Activated T-cell treated with anti-CD3 and anti-CD28 coated beads, Interleukin-2, amount 50 U/mL, for 4 hours (primary cell): ENCODE data around the gene DIS3. TPM values are rescaled to one million over a fixed set of nuclear protein-coding genes. Genes with fewer than 3 reads are reported as not detected.
A peak's percentile ranks its signal among the peaks of the same experiment; 100 is the strongest.
"Not testable (repeated sequence)": the region's sequence is repeated elsewhere in the genome, so short reads cannot be mapped to it uniquely, and the experiment has no call there.

ENCODE experiments used
- ATAC-seq, 2 donors: fragments of 200-7000 bp; cut with Tn5 transposase; one replicate each; pipeline ENCODE4 v1.10.0; 2021
- DNase-seq: peaks from one replicate; pipeline ENCODE4 v3.0.0-alpha.2; 2020
- H3K27me3 Mint-ChIP-seq: one replicate; pipeline ENCODE4 v1.8.0; 2021; ENCODE audit warnings: low read depth, mixed read lengths
- H3K36me3 Mint-ChIP-seq: one replicate; pipeline ENCODE4 v1.8.0; 2022; ENCODE audit warnings: mixed read lengths; ENCODE audit not compliant: insufficient read depth
- H3K4me1 Mint-ChIP-seq: one replicate; pipeline ENCODE4 v1.8.0; 2021; ENCODE audit warnings: low read depth, mixed read lengths
- H3K4me3 Mint-ChIP-seq: one replicate; pipeline ENCODE4 v1.8.0; 2021; ENCODE audit warnings: mild to moderate bottlenecking, moderate library complexity, mixed read lengths
- H3K9me3 Mint-ChIP-seq: one replicate; pipeline ENCODE4 v1.8.0; 2021; ENCODE audit warnings: mixed read lengths
- total RNA-seq, 3 donors: library from RNA; stranded (reverse); gene quantifications; one replicate each; pipeline ENCODE4 v1.2.1, GENCODE V29; 2021

The DIS3 gene, protein sequence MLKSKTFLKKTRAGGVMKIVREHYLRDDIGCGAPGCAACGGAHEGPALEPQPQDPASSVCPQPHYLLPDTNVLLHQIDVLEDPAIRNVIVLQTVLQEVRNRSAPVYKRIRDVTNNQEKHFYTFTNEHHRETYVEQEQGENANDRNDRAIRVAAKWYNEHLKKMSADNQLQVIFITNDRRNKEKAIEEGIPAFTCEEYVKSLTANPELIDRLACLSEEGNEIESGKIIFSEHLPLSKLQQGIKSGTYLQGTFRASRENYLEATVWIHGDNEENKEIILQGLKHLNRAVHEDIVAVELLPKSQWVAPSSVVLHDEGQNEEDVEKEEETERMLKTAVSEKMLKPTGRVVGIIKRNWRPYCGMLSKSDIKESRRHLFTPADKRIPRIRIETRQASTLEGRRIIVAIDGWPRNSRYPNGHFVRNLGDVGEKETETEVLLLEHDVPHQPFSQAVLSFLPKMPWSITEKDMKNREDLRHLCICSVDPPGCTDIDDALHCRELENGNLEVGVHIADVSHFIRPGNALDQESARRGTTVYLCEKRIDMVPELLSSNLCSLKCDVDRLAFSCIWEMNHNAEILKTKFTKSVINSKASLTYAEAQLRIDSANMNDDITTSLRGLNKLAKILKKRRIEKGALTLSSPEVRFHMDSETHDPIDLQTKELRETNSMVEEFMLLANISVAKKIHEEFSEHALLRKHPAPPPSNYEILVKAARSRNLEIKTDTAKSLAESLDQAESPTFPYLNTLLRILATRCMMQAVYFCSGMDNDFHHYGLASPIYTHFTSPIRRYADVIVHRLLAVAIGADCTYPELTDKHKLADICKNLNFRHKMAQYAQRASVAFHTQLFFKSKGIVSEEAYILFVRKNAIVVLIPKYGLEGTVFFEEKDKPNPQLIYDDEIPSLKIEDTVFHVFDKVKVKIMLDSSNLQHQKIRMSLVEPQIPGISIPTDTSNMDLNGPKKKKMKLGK
- 10 to 100 TPM; 86.1 to 88.6 (median 87.9) TPM for total RNA-seq

DNA sequence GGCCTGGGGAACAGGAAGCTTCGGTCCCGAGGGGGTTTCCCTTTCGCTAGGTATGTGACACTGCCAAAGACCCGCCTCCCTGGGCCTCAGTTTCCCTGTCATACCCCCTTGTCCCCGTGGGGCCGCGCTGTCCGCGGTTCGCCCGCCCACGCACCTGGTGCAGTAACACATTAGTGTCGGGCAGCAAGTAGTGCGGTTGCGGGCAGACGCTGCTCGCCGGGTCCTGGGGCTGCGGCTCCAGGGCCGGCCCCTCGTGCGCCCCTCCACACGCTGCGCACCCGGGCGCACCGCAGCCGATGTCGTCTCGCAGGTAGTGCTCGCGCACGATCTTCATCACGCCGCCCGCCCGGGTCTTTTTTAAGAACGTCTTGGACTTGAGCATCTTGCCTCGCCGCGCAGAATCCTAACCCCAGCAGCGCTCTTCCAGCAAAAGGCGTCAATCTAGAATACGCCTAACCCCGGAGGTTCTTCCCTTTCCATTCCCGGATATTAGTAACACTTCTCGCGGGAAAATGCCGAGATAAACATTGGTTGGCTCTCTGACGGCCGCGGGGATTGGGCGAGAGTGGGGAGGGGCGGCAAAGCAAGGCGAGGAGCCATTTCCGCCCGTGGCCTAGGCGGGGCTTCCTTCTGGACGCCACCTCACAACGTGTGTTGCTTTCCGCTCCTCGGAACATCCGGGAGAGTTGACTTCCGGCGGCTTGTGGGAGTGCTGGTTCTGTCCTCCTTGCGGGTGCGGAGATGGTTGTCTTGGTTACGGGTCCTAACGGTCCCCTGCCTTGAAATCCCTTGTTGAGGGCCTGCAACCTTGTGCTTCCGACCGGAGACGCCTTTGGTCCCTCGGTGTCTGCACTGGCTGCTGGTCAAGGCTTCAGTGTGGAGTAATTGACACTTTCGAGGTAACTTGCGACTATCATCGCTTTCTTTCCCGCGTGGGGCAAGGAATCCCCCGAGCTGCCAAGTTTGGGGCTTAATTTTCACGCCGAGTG, at the start of gene DIS3, which contains the start of gene PIBF1:
Gene DIS3, minus strand, starts transcription at position 450 of the 989 bp plus-strand sequence. Its CDS starts 68 bp downstream, at position 382.
Gene PIBF1, plus strand, starts transcription at position 683 of the 989 bp plus-strand sequence. CDS start 1,337 bp downstream, outside the sequence.
- Mint-ChIP-seq H3K4me3 (peak within 1 kb of the TSS; percentile 98), H3K4me1 (peaks cover 59% of the 10 kb centered on the region), H3K36me3 (peaks cover 38% of the 10 kb centered on the region), H3K9me3 (no peaks in the 10 kb centered on the region), H3K27me3 (no peaks in the 10 kb centered on the region)
- ATAC-seq (peak; percentile 98 to 99), DNase-seq (peak; percentile 92)

GRCh38 chr13:72823724-72824123, 42.0 kb upstream of the DIS3 start:
- Mint-ChIP-seq H3K4me1 (peaks cover 5% of the 10 kb centered on the region), H3K9me3 (no peaks in the 10 kb centered on the region), H3K36me3 (peaks cover 45% of the 10 kb centered on the region), H3K27me3 (no peaks in the 10 kb centered on the region), H3K4me3 (no peak overlapping the region)
- ATAC-seq (no peak), DNase-seq (no peak)

DNA sequence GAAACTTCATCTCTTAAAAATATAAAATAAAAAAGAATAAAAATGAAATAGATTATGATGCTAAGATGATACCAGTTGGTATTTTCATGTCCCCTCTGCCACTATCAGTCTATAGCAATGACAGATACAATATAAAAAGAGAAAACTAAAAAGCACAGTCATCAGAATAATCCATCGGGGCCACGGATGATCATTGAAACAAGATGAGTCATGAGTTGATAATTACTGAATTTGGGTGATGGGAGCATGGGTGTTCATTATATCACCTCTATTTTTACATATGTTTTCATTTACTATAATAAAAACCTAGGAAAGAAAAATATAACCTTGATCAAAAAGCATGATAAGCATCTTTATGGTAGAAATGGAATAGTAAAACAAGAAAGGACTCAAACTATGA, 41.4 kb upstream of the DIS3 start:
- no peak for DNase-seq
- Mint-ChIP-seq H3K36me3 (peaks cover 46% of the 10 kb centered on the region), H3K9me3 (no peaks in the 10 kb centered on the region), H3K27me3 (no peaks in the 10 kb centered on the region), H3K4me1 (peaks cover 3% of the 10 kb centered on the region), H3K4me3 (no peak overlapping the region)
- ATAC-seq = no peak

DNA sequence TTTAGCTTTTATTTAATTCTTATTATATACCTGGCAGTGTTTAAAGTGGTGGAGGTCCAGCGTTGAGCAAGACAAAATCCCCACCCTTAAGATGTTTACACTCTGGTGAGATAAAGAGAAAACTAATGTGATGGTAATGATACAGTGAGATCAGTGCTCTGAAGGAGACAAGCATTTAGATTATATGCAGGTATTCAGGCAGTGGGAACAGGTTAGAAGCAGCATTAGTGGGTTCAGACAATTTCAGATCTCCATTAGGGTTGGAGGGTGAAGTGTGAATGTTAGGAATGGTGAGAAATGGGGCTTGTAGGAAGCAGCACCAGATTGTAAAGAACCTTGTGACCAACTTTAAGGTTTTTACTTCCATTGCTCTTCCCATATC, 39.2 kb upstream of the DIS3 start:
- peaks cover 40% of the 10 kb centered on the region for H3K36me3 Mint-ChIP-seq

GRCh38 chr13:72820156-72820897, 38.6 kb upstream of the DIS3 start:
- Mint-ChIP-seq H3K27me3 (no peaks in the 10 kb centered on the region), H3K4me3 (no peak overlapping the region), H3K4me1 (peaks cover 3% of the 10 kb centered on the region), H3K36me3 (peaks cover 39% of the 10 kb centered on the region), H3K9me3 (no peaks in the 10 kb centered on the region)
- ATAC-seq = no peak
- DNase-seq = no peak

More for the DNA sequence above, 39.2 kb upstream of the DIS3 start:
- Mint-ChIP-seq H3K4me3 (no peak overlapping the region), H3K27me3 (no peaks in the 10 kb centered on the region), H3K9me3 (no peaks in the 10 kb centered on the region), H3K4me1 (peaks cover 3% of the 10 kb centered on the region)
- ATAC-seq (no peak), DNase-seq (no peak)

DNA sequence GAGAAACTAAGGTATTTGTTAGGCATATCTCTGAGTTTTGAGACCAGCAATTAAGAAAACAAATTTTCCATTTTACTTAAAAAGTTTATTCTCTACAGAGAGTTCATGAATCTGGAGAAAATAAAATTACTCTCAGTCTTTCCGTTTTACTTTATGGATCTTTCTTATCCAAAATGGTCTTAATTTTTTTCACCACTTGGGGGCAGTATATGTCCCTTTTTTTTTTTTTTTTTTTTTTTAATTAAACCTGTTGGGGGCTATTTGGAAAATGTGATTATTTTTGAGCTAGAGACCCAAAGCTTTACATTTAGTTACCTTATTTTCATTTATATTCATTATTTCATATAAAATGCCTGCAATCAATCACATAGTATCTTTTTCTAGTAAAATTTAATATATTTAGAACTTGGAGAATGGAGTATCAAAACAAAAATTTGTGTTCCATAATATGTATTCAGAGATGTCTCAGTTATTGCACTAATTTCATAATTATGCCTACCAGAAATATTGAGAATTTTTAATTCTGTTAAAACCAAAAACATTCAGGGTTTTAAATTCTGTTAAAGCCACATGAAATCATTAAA, 27.3 kb upstream of the DIS3 start:
- Mint-ChIP-seq H3K4me1 (no peaks in the 10 kb centered on the region), H3K9me3 (no peaks in the 10 kb centered on the region), H3K27me3 (no peaks in the 10 kb centered on the region), H3K4me3 (no peak overlapping the region), H3K36me3 (peaks cover 26% of the 10 kb centered on the region)
- no peak for DNase-seq
- ATAC-seq = no peak

GRCh38 chr13:72806514-72806913, 24.8 kb upstream of the DIS3 start:
- H3K4me3 Mint-ChIP-seq, H3K4me1 Mint-ChIP-seq, H3K27me3 Mint-ChIP-seq, DNase-seq, ATAC-seq, H3K9me3 Mint-ChIP-seq: not testable (repeated sequence)
- H3K36me3 Mint-ChIP-seq = peaks cover 32% of the 10 kb centered on the region

GRCh38 chr13:72805676-72806346, 24.1 kb upstream of the DIS3 start:
- Mint-ChIP-seq H3K4me1 (no peaks in the 10 kb centered on the region), H3K36me3 (peaks cover 35% of the 10 kb centered on the region), H3K4me3 (no peak overlapping the region)

GRCh38 chr13:72804301-72804700, 22.6 kb upstream of the DIS3 start:
- Mint-ChIP-seq H3K4me1 (no peaks in the 10 kb centered on the region), H3K4me3 (no peak overlapping the region), H3K27me3 (no peaks in the 10 kb centered on the region), H3K36me3 (peaks cover 37% of the 10 kb centered on the region), H3K9me3 (no peaks in the 10 kb centered on the region)
- ATAC-seq (no peak), DNase-seq (no peak)

More at GRCh38 chr13:72805676-72806346, 24.1 kb upstream of the DIS3 start:
- Mint-ChIP-seq H3K9me3 (no peaks in the 10 kb centered on the region), H3K27me3 (no peaks in the 10 kb centered on the region)
- ATAC-seq = no peak
- no peak for DNase-seq

GRCh38 chr13:72798817-72799216, 17.1 kb upstream of the DIS3 start:
- H3K36me3 Mint-ChIP-seq = peaks cover 47% of the 10 kb centered on the region
- ATAC-seq = no peak

DNA sequence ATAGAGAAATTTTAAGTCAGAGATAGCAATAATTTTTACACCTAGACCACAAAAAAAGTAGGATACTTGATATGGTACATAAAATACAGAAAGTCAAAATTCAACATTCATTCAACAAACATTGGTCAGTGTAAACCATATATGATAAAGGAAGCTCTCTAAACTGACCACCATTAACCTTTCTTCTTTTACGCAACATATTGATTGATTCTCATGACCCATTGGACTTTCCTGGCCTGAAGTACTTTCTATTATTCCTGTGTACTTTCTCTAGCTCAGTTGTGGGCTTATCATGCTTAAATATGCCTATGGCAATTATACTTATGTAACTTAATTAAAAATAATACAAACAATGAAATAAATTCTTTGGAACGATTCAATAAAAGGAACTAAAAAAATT, 10.9 kb upstream of the DIS3 start:
- Mint-ChIP-seq H3K27me3 (no peaks in the 10 kb centered on the region), H3K36me3 (peaks cover 43% of the 10 kb centered on the region), H3K9me3 (peaks cover 6% of the 10 kb centered on the region), H3K4me3 (no peak overlapping the region), H3K4me1 (peaks cover 7% of the 10 kb centered on the region)
- DNase-seq = no peak
- no peak for ATAC-seq

More at GRCh38 chr13:72798817-72799216, 17.1 kb upstream of the DIS3 start:
- H3K4me1 Mint-ChIP-seq = peaks cover 3% of the 10 kb centered on the region
- no peak overlapping the region for H3K4me3 Mint-ChIP-seq
- no peaks in the 10 kb centered on the region for H3K27me3 Mint-ChIP-seq
- no peak for DNase-seq
- peaks cover 4% of the 10 kb centered on the region for H3K9me3 Mint-ChIP-seq

DNA sequence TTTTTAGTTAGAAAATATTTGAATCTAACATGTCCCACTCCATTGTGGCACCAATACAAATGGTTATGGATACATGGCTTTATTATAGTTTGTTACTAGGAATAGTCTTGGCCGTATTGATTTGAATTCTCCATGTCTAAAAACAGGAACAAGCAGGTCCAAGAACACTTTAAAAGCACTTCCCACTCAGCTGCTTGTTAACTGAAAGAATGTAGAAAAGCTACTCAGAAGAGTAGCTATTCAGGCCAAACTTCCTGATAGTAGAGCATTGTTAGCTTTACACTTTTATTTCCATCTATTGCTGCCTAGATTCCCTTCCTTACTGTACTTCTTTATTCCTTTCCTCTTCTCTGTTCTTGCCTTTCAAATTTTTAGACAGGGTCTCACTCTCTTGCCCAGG, 7.1 kb upstream of the DIS3 start:
- H3K4me3 Mint-ChIP-seq = no peak overlapping the region
- DNase-seq = no peak
- peaks cover 24% of the 10 kb centered on the region for H3K4me1 Mint-ChIP-seq
- peaks cover 25% of the 10 kb centered on the region for H3K36me3 Mint-ChIP-seq
- H3K27me3 Mint-ChIP-seq = no peaks in the 10 kb centered on the region
- no peak for ATAC-seq
- H3K9me3 Mint-ChIP-seq = peaks cover 2% of the 10 kb centered on the region
